ENCODE measurements around the gene PXN.
"Not testable (repeated sequence)": the region's sequence is repeated elsewhere in the genome, so short reads cannot be mapped to it uniquely, and the experiment has no call there.

GRCh38 chr12:120246705-120247104 is 18.8 kb downstream of the PXN start:
- not testable (repeated sequence) for TF ChIP-seq CTCF (conservative IDR thresholded peaks at IDR 0.05 in 1 of 2, IDR thresholded peaks at IDR 0.05 in 1 of 2; ENCODE audit: extremely low read depth in 1 of 2, insufficient read depth in 1 of 2, low read depth in 1 of 2, low read length in 2 of 2); EZH2 (IDR thresholded peaks at IDR 0.05; ENCODE audit: borderline replicate concordance, low read length)
